NCI-H1105 (cell line): ENCODE results near the gene MARS2.
A peak's percentile ranks its signal among the peaks of the same experiment; 100 is the strongest.
"Not testable (repeated sequence)": the region's sequence is repeated elsewhere in the genome, so short reads cannot be mapped to it uniquely, and the experiment has no call there.

Experiments
- DNase-seq: peaks from one replicate; lab custom pipeline; 2025; lab: John Stamatoyannopoulos, UW

Gene MARS2

DNA sequence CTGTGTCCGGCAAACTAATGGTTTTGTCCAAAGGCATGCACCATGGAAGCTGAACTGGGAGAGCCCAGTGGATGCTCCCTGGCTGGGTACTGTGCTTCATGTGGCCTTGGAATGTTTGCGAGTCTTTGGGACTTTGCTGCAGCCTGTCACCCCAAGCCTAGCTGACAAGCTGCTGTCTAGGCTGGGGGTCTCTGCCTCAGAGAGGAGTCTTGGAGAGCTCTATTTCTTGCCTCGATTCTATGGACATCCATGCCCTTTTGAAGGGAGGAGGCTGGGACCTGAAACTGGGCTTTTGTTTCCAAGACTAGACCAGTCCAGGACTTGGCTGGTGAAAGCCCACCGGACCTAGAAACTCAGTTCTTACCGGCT lies 1.7 kb downstream of the MARS2 start:
- DNase-seq, result no peak

DNA sequence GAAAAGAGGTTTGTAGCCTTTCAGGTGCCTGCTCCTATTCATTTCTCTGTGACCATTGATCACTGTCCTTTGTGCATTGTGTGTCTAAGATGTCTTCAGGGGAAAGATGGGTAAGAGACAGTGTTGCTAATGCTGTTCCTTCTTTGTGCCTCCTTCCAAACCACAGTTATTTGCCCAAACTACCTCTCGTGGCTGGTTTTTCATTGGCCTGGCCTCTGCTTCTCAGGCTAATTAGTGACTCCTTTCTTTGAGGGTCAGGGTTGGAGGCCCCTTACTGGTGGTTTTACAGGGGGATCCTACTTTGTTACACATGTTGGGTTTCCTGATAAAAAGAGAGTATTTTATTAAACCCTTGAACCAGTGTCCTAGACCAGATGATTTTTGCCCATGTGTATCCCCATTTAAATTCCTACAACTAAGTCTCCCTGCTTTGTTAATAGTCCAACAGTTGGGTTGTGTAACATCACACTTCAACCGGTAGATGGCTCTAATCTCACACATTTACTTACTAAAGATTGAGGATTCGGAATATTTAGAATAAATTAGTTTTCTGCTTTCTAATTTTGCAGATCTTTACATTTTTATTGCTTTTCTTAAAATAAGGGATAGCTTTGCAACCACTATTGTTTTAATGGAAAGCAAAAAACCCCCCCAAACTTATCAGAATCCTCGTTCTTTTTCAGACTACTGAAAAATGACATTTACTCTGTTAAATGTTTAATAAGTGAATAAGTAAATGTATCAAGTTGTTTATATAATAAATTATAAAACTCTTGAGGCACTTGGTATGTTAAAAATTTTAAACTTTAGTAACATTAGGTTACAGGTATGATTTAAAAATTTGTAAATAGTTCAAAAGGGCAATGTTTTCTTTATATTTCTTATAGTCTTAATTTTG lies 2.4 kb downstream of the MARS2 start:
- peak; percentile 36 for DNase-seq

DNA sequence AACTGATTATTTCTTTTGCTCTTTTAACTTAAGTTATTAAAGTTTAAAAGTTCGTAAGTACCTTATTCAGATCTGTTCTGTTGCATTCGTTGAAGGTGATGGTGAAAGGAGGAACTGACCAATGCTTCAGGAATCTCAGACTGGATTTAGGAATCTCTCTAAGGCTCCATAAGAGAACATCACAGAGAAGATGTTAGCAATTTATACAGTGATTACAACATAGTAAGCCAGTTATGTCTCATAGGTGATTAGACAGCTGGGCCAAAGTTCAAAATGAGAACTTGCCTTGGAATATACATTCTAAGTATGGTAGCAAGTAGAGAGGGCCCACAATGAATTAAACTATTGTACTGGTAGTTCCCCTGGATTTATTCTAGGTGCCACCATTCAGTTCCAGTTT lies 3.2 kb downstream of the MARS2 start:
- DNase-seq, result no peak

DNA sequence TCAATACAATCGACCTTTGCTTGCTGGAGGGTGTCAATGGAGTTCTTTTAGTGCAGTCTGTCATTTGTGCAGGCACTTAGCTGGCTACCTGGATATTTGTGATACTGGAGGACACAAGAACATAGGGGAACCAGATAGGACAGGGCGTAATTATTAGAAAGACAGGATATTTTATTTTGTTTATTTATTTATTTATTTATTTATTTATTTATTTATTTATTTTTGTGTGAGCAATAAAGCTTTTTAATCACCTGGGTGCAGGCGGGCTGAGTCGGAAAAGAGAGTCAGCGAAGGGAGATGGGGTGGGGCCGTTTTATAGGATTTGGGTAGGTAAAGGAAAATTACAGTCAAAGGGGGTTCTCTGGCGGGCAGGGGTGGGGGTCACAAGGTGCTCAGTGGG lies 4.0 kb downstream of the MARS2 start:
- not testable (repeated sequence) for DNase-seq

DNA sequence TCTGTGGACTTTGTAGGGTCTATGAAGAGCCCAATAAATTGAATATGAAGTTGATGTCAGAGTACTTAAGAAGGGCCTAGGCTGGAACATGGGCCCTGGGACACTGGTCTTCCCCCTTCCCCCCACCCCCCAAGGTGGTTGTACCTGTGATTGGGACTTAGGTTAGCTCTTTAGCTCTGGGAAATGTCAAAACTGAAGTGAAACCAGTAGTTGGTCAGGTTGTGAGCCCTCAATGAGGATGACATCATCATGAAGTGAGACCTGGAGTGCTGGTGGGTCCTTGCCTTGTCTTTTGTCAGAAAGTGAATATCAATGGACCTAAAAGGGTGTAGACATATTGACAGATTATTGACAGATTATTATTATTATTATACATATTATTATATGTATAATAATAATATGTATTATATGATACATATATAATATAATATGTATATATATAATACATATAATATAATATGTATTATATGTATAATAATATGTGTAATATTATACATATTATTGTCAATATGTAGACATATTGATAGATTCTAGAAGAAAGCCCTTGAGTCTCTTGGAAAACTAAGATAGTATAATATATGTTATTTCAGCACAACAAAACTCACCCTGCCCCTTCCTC lies 5.4 kb downstream of the MARS2 start:
- DNase-seq, result no peak

DNA sequence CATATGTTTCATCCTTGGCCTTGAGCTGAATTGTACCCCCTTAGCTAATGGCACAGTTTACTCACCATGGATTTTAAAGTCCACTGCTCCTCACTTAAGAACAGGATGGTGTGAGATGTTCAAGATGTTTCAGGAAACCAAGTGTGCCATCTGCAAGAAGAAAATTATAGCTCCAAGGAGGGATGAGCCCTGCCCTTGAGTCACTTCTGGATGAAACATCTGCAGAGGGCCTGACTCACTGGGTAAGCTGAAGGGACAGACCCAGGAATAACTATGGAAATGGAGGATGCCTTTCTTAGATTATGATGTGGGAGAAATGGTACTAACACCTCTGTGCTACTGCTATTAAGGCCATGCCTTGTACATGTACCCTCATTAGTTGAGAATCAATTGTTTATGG lies 6.4 kb downstream of the MARS2 start:
- DNase-seq, result no peak

DNA sequence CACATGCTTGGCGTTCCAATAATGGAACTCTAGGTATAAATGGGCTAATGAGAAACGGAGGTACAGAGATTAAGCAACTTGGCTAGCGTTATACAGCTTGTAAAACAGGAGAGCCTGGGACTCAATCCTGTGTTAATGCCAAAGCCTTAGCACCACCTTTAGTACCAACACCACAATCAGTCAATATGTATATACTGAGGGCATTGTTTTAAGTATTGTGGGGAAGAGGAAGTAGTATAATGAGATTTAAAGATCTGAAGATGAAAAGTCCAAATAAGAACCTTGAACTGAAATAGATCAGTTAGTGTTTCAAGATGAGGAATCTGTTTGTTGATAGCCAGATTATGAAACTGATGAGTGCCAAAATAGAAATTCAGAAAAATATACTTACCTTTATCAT lies 8.1 kb downstream of the MARS2 start:
- no peak for DNase-seq

DNA sequence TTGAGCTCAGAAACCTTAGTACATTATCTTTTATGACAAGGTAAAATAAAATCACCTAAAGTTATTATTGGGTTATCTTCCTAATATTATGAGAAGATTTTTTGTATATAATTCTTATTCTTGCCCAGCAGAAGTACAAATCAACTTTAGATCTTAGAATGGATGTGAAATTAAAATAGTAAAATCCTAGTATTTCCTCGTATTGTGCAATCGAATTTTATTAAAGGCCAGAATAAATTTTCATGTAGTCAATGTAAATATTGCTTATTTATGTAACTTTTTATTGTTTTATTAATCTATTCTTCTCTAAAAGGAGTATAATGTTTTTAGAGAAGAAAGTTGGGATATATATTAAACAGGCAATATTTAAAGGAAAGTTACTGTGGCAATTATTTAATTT lies 12.7 kb downstream of the MARS2 start:
- no peak for DNase-seq

DNA sequence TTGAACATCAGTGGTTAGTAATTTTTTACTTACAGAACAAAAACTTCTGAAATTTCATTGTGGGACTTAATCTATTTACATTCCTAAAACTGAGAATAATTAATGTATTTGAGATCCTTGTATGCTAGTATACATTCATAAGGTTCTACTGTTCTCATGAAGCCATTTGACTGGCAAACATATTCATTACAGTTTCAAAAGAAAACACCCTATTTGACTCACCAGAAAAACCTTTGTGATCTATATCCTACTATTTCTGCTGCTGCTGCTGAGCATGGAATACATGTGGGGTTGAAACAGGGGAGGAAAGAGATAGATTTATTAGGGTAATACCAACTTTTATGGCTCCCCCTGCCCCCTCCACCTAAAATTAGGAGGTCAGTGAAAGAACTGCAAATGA lies 21.8 kb downstream of the MARS2 start:
- DNase-seq, result no peak

DNA sequence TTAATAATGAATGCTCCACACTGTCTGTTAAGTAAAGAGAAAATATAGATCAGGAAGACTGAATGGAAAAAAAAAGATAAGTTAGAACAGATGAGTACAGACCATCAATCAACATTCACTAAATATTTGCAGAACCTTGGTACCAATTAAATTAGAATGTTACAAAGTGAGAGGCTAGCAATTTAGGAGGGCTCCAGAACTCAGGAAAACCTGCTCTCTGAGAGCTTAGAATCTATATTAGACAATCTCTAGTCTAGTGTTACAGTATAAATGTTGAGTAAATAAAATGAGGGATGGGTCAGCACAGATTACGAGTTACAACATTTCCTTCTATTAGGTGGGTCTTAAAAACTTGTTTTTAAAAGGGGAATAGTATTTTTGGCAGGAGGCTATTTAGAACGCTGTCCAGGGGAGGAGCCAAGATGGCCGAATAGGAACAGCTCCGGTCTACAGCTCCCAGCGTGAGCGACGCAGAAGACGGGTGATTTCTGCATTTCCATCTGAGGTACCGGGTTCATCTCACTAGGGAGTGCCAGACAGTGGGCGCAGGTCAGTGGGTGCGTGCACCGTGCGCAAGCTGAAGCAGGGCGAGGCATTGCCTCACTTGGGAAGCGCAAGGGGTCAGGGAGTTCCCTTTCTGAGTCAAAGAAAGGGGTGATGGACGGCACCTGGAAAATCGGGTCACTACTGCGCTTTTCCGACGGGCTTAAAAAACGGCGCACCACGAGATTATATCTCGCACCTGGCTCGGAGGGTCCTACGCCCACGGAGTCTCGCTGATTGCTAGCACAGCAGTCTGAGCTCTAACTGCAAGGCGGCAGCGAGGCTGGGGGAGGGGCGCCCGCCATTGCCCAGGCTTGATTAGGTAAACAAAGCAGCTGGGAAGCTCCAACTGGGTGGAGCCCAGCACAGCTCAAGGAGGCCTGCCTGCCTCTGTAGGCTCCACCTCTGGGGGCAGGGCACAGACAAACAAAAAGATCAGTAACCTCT lies 23.7 kb downstream of the MARS2 start:
- not testable (repeated sequence) for DNase-seq

DNA sequence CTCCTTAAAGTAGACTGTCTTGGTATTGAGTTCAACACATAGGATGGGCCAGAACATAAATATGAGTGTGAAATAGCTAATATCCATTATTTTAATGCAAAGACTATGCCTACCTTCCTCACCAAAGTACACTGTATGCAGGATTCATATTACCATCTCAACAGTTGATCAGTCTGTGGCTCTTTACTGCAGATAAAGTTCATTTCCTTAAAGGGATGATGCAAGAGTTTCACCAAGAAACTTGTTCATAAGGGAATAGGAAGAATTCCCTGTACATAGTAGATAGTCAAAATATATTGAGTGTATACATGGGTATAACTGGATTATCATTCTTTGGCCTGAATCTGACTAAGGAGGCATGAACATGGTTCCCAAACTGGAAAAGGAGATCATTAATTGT lies 35.0 kb downstream of the MARS2 start:
- no peak for DNase-seq
